ENCODE measurements around the gene MCUB.

GRCh38 chr4:109589605-109590004, 29.6 kb downstream of the MCUB start:
- no peak for TF ChIP-seq CTCF (IDR thresholded peaks at IDR 0.05)
- no peak for TF ChIP-seq POLR2A (IDR thresholded peaks at IDR 0.05)

Measured in testis (tissue), 2 donors.